Measurements from ENCODE around the gene SLC25A33. TPM values are rescaled to one million over a fixed set of nuclear protein-coding genes. Genes with fewer than 3 reads are reported as not detected.
"Not testable (repeated sequence)": the region's sequence is repeated elsewhere in the genome, so short reads cannot be mapped to it uniquely, and the experiment has no call there.

SLC25A33 gene
- total RNA-seq, 2 experiments from 2014 or later = 5.4 to 6.1 TPM

GRCh38 chr1:9549955-9550546 lies 10.8 kb downstream of the SLC25A33 start:
- H3K4me1 Mint-ChIP-seq (ENCODE audit: low read depth) = no peaks in the 10 kb centered on the region
- intact Hi-C loops (cut with micrococcal nuclease) = no loop called here
- H3K27me3 Mint-ChIP-seq = no peaks in the 10 kb centered on the region
- DNase-seq = no peak
- no peaks in the 10 kb centered on the region for H3K9me3 Mint-ChIP-seq
- ChIA-PET CTCF (no interaction called here), POLR2A (interaction anchor here (0.7 kb wide), 1 partner anchor 409 kb away, joined by 3 read pairs; no protein-coding TSS in a partner anchor)
- no peak overlapping the region for H3K27ac Mint-ChIP-seq
- H3K4me3 Mint-ChIP-seq = no peak overlapping the region
- H3K36me3 Mint-ChIP-seq = peaks cover 5% of the 10 kb centered on the region

DNA sequence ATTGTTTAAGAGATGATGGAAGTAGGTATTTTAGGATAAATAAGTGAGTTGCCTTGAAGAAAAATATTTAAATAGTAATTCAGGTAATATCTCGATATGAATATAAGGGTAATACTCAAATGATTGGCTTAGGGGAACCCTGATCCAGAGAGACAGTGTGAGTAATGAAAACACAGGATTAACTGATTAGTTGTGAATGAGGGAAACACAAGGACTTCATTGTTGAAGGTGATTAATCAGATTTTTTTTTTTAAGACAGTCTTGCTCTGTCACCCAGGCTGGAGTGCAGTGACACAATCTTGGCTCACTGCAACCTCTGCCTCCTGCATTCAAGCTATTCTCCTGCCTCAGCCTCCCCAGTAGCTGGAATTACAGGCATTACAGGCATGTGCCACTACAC lies 12.7 kb downstream of the SLC25A33 start:
- DNase-seq = no peak
- H3K9me3 Mint-ChIP-seq = no peaks in the 10 kb centered on the region
- H3K4me1 Mint-ChIP-seq (ENCODE audit: low read depth) = no peaks in the 10 kb centered on the region
- intact Hi-C loops (cut with micrococcal nuclease) = no loop called here
- peaks cover 20% of the 10 kb centered on the region for H3K36me3 Mint-ChIP-seq
- no peaks in the 10 kb centered on the region for H3K27me3 Mint-ChIP-seq
- no peak overlapping the region for H3K27ac Mint-ChIP-seq
- ChIA-PET POLR2A (no interaction called here), CTCF (no interaction called here)
- H3K4me3 Mint-ChIP-seq = no peak overlapping the region

GRCh38 chr1:9553736-9554144 lies 14.5 kb downstream of the SLC25A33 start:
- no peaks in the 10 kb centered on the region for H3K9me3 Mint-ChIP-seq
- H3K27me3 Mint-ChIP-seq = no peaks in the 10 kb centered on the region
- peaks cover 23% of the 10 kb centered on the region for H3K36me3 Mint-ChIP-seq
- POLR2A ChIA-PET = no interaction called here
- H3K4me3 Mint-ChIP-seq = no peak overlapping the region
- H3K27ac Mint-ChIP-seq = no peak overlapping the region
- DNase-seq = no peak
- intact Hi-C loops (cut with micrococcal nuclease) = no loop called here
- CTCF ChIA-PET = no interaction called here
- H3K4me1 Mint-ChIP-seq (ENCODE audit: low read depth) = peaks cover 11% of the 10 kb centered on the region

DNA sequence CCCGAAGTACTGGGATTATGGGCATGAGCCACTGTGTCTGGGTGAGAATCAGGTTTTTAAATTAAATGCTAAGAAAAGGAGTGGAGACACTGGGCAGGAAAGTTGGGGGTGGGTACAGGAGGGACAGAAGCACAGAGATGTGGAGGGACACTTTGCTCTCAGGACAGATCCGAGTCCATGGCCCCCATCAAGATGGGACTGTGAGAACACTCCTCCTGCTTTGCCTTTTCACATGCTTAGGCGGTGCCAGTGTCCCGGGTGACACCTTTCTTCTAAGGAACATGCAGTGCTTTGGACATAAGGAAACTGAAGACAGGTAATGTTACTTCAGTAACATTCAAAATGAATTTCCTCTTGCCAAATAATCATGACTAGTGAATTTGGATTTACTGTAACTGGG lies 16.7 kb downstream of the SLC25A33 start:
- POLR2A ChIA-PET = no interaction called here
- intact Hi-C loops (cut with micrococcal nuclease) = no loop called here
- peaks cover 21% of the 10 kb centered on the region for H3K4me1 Mint-ChIP-seq (ENCODE audit: low read depth)

DNA sequence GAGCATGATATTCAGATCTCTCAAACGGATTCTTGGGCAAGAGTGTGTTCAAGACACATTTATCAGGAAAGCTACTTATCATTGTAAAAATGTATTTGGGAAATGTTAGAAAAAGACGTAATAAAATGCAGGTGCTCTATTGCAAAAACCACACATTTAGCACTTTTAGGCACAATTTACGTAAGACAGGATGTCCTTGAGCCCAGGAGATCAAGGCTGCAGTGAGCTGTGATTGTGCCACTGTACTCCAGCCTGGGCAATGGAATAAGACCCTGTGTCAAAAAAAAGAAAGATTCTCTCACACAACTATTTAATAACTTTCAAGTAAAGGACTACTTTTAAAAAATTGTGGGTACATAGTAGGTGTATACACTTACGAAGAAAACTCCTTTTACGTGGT lies 18.4 kb downstream of the SLC25A33 start:
- no peaks in the 10 kb centered on the region for H3K9me3 Mint-ChIP-seq
- DNase-seq = no peak
- CTCF ChIA-PET = interaction anchor here (0.7 to 1.4 kb wide), 2 partner anchors 70 to 268 kb away, joined by 3 to 4 read pairs; no protein-coding TSS in a partner anchor
- intact Hi-C loops (cut with micrococcal nuclease) = no loop called here
- no peaks in the 10 kb centered on the region for H3K27me3 Mint-ChIP-seq
- H3K4me1 Mint-ChIP-seq (ENCODE audit: low read depth) = peaks cover 21% of the 10 kb centered on the region
- no peak overlapping the region for H3K4me3 Mint-ChIP-seq
- peaks cover 23% of the 10 kb centered on the region for H3K36me3 Mint-ChIP-seq
- no peak overlapping the region for H3K27ac Mint-ChIP-seq
- POLR2A ChIA-PET = no interaction called here

More for the DNA sequence above, 16.7 kb downstream of the SLC25A33 start:
- Mint-ChIP-seq H3K36me3 (peaks cover 23% of the 10 kb centered on the region), H3K4me3 (no peak overlapping the region), H3K27me3 (no peaks in the 10 kb centered on the region), H3K9me3 (no peaks in the 10 kb centered on the region), H3K27ac (no peak overlapping the region)
- CTCF ChIA-PET = no interaction called here
- DNase-seq = no peak

DNA sequence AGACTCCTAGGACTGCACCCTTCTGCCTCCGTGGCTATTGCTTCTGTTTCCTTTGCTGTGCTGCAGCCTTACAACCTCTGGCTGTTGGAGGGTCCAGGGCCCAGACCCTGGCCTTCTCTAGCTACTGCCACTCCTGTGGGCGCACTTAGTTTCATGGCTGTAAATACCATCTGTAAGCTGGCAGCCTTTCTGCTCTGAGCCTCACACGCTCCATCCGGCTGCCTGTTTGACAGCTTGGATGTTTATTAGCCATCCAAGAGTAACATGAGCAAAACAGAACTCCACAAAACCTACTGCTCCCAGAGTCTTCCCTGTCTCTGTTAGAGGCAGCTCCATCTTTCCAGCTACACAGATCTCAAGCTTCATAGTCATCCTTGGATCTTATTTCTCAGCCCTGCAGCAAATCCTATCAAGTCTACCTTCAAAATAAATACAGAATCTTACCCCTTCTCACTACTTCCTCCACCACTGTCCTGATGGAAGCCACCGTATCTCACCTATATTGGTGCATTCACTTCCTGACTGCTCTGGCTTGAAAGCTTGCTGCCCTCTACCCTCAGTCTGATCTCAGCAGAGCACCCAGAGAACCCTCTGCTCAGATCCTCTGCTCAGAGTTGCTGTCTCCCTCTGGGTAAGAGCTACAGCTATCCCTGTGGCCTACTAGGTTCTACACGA lies 19.1 kb downstream of the SLC25A33 start:
- no peak overlapping the region for H3K27ac Mint-ChIP-seq
- H3K9me3 Mint-ChIP-seq = no peaks in the 10 kb centered on the region

DNA sequence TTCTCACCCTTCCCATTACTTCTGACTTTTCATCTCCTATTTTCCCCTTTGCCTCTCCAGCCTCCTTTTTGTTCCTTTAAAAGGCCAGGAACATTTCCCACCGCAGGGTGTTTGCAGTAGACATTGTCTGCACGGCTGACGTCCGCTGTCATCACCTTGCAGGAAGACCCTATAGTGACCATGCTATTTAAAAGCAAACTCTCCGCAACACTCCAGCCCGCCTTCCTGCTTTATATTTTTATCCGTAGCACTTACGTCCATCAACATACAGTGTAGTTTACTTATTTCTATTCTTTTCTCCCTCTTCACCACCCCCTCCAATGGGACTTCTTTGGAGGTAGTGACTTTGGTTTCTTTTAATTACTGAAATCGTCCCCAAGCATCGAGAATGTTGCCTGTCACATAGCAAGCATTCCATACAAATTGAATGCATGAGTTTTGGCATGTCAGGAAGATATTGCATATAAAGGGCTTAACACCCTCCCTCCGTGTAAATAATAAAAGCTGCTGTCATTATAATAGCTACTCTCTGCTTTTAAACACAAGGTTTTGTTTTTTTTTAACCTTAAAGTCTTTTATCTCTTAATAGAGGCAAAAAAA lies 19.8 kb downstream of the SLC25A33 start:
- Mint-ChIP-seq H3K36me3 (peaks cover 18% of the 10 kb centered on the region), H3K27me3 (no peaks in the 10 kb centered on the region), H3K27ac (no peak overlapping the region), H3K4me1 (ENCODE audit: low read depth) (peaks cover 21% of the 10 kb centered on the region), H3K9me3 (no peaks in the 10 kb centered on the region), H3K4me3 (no peak overlapping the region)
- intact Hi-C loops (cut with micrococcal nuclease) = no loop called here
- POLR2A ChIA-PET = no interaction called here
- CTCF ChIA-PET = interaction anchor here (1.4 kb wide), 1 partner anchor 270 kb away, joined by 4 read pairs; no protein-coding TSS in a partner anchor
- no peak for DNase-seq

More for the DNA sequence above, 19.1 kb downstream of the SLC25A33 start:
- Mint-ChIP-seq H3K27me3 (no peaks in the 10 kb centered on the region), H3K36me3 (peaks cover 23% of the 10 kb centered on the region), H3K4me3 (no peak overlapping the region), H3K4me1 (ENCODE audit: low read depth) (peaks cover 21% of the 10 kb centered on the region)
- POLR2A ChIA-PET = no interaction called here
- CTCF ChIA-PET = interaction anchor here (1.4 kb wide), 1 partner anchor 269 kb away, joined by 4 read pairs; no protein-coding TSS in a partner anchor
- no peak for DNase-seq
- intact Hi-C loops (cut with micrococcal nuclease) = no loop called here

DNA sequence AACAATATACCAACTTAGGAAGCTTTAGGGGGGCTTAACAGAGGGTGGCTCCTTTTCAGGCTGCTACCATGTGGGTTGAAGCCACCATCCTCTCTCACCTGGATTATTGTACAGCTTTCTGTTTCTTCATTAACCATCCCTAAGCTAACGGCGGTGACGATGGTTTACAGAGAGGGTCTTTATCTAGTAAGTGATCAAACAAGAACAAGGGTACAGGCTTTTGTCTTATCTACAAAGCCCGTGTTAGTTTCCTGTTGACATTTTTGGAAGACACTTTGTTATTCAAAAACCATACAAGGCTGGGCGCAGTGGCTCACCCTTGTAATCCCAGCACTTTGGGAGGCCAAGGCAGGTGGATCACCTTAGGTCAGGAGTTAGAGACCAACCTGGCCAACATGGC lies 20.4 kb downstream of the SLC25A33 start:
- POLR2A ChIA-PET = no interaction called here

GRCh38 chr1:9560090-9560489 lies 20.8 kb downstream of the SLC25A33 start:
- CTCF ChIA-PET; DNase-seq; intact Hi-C loops (cut with micrococcal nuclease); H3K4me3 Mint-ChIP-seq; POLR2A ChIA-PET; H3K27ac Mint-ChIP-seq; H3K27me3 Mint-ChIP-seq; H3K9me3 Mint-ChIP-seq: not testable (repeated sequence)
- peaks cover 18% of the 10 kb centered on the region for H3K36me3 Mint-ChIP-seq
- peaks cover 21% of the 10 kb centered on the region for H3K4me1 Mint-ChIP-seq (ENCODE audit: low read depth)

More for the DNA sequence above, 20.4 kb downstream of the SLC25A33 start:
- Mint-ChIP-seq H3K27ac (no peak overlapping the region), H3K27me3 (no peaks in the 10 kb centered on the region), H3K9me3 (no peaks in the 10 kb centered on the region), H3K36me3 (peaks cover 18% of the 10 kb centered on the region), H3K4me1 (ENCODE audit: low read depth) (peaks cover 21% of the 10 kb centered on the region), H3K4me3 (no peak overlapping the region)
- intact Hi-C loops (cut with micrococcal nuclease) = no loop called here
- CTCF ChIA-PET = no interaction called here
- no peak for DNase-seq

DNA sequence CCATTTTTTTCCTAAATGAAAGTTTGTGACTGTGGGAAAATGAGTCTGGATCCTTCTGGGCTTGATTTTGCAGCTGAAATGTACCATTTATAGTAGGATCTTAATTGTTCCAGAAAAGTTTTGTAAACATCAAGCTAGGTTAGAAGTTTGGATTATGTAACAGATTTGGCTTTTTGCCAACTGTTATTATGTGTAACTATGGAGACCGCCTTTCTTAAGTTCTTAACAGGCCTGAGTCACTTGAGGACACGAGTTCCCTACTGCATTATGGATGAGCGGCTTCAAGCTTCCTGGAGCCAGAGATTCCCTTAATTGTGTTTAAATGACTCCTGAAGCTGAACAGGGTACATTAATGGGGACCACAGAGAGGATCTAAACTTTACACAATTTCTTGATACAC lies 22.2 kb downstream of the SLC25A33 start:
- DNase-seq = no peak
- Mint-ChIP-seq H3K4me3 (no peak overlapping the region), H3K4me1 (ENCODE audit: low read depth) (peaks cover 21% of the 10 kb centered on the region), H3K27me3 (no peaks in the 10 kb centered on the region), H3K27ac (no peak overlapping the region), H3K9me3 (no peaks in the 10 kb centered on the region), H3K36me3 (peaks cover 6% of the 10 kb centered on the region)
- intact Hi-C loops (cut with micrococcal nuclease) = no loop called here
- ChIA-PET POLR2A (no interaction called here), CTCF (interaction anchor here (0.9 kb wide), 1 partner anchor 24 kb away, joined by 3 read pairs; no protein-coding TSS in a partner anchor)

DNA sequence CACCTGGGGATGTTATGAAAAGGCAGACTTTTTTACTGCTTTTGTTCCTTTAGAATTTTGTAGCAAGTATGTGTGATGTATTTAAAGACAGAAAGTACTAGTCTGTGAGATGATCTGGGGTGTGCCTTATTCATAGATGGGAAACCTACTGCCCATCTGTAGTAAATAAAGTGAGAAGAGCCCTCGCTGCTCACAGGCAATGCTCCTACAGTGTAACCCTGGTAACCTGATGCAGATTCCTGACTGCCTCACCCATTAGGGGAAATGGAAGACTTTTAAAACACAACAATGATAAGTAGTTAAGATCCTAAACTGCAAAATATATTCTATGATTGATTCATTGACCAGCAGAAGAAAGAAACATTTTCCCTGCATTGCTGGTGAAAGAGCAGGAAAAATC lies 30.0 kb downstream of the SLC25A33 start:
- POLR2A ChIA-PET = no interaction called here
- Mint-ChIP-seq H3K36me3 (peaks cover 14% of the 10 kb centered on the region), H3K4me3 (no peak overlapping the region), H3K4me1 (ENCODE audit: low read depth) (no peaks in the 10 kb centered on the region), H3K9me3 (no peaks in the 10 kb centered on the region), H3K27me3 (no peaks in the 10 kb centered on the region), H3K27ac (no peak overlapping the region)
- intact Hi-C loops (cut with micrococcal nuclease) = no loop called here
- CTCF ChIA-PET = interaction anchor here (1.2 kb wide), 1 partner anchor 74 kb away, joined by 4 read pairs; no protein-coding TSS in a partner anchor
- DNase-seq = no peak

- H3K9me3 Mint-ChIP-seq; H3K4me1 Mint-ChIP-seq (ENCODE audit: low read depth); H3K27me3 Mint-ChIP-seq; intact Hi-C loops (cut with micrococcal nuclease); DNase-seq; POLR2A ChIA-PET; H3K27ac Mint-ChIP-seq; H3K4me3 Mint-ChIP-seq: not testable (repeated sequence)
- H3K36me3 Mint-ChIP-seq = peaks cover 14% of the 10 kb centered on the region
- CTCF ChIA-PET = interaction anchor here (0.7 to 1.3 kb wide), 3 partner anchors 32 to 75 kb away, joined by 3 to 6 read pairs (median 3); partner anchors contain the start of gene SLC25A33
Measured at GRCh38 chr1:9570886-9571529, 31.7 kb downstream of the SLC25A33 start.

All from activated CD4-positive, alpha-beta memory T cell treated with anti-CD3 and anti-CD28 coated beads for 36 hours (primary cell).